AG08396 (cell line): ENCODE results near the gene ABCE1.
"Not testable (repeated sequence)": the region's sequence is repeated elsewhere in the genome, so short reads cannot be mapped to it uniquely, and the experiment has no call there.

ENCODE experiments used
- DNase-seq: peaks from one replicate; pipeline ENCODE4 v3.0.0; 2012; ENCODE audit warnings: low spot score, mixed read lengths

ABCE1 gene

DNA sequence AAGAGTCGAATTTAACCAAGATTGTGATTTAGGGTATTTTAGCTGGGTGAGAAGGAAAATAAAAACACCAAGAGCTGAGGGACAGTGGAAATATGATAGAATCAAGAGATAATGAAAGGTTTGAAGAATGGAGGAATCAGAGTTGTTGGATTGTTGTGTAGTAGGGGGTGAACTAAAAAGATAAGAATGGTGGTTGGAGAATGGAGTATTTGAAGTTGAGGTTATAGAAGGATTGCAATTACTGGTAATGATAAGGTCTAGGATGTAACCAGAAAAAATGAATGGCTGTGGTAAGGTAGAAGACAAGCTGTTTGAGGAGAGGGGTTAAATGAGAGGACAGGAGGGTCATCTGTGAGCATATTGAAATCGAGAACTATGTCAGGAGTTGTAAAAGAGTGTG, 4.5 kb downstream of the ABCE1 start:
- DNase-seq, result no peak

DNA sequence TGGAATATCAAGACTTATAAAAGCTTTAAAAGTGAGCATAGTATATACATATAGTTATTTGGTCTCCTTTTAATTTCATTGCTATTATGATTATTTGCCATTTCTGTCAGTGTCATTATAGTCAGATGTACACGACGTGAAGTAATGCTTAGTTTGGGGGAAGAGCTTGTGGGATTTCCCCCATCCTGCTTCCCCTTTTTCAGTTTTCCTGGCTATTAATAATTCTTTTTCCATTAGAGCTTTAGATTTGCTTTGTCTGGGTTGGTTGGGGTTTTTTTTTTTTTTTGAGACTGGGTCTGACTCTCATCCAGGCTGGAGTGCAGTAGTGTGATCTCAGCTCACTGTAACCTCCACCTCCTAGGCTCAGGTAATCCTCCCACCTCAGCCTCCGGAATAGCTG, 5.4 kb downstream of the ABCE1 start:
- DNase-seq, result no peak

- DNase-seq, result no peak
Measured at GRCh38 chr4:145107126-145107525, 9.0 kb downstream of the ABCE1 start.

DNA sequence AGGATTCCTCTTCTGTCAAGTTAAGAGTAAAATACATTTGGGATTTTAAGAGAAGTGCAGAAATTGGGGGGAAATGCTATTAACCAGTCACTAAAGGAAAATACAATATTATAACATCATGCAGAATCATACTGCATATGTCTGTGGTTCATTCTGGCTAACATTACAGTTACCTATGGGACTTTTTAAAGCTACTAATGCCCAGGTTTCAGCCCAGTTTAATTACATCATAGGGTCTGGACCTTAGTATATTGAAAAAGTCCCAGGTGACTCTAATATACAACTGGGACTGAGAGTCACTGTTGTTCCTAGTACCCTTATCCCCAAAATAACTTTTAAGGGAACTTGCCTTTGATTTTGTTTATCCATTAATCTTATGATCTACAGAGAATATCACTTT, 10.0 kb downstream of the ABCE1 start:
- no peak for DNase-seq

GRCh38 chr4:145125396-145125795, 27.3 kb downstream of the ABCE1 start:
- no peak for DNase-seq

GRCh38 chr4:145130130-145130529, 32.0 kb downstream of the ABCE1 start:
- DNase-seq, result no peak

- peak; percentile 38 for DNase-seq
Measured at GRCh38 chr4:145130788-145131399, 32.8 kb downstream of the ABCE1 start.

GRCh38 chr4:145131848-145132247, 33.7 kb downstream of the ABCE1 start:
- DNase-seq, result no peak

- DNase-seq, result no peak
Measured at GRCh38 chr4:145132511-145133098, 34.5 kb downstream of the ABCE1 start.

DNA sequence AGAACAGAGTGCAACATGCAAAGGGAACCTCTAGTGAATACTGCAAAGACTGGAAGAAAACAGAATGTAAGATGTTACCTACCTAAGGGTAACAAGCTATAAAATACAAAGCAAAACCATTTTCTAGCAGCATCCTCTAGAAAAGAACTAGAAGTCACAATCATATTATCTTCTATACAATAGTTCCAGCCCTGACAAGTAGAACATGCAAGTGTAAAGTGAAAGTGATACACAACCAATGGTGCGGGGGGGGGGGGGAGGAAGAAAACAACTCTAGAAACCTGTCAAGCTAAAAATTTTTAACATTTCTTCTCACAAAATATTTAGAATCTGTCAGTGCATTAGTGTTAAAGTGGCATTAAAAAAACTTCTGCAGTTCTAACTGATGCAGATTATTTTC, 38.1 kb downstream of the ABCE1 start:
- not testable (repeated sequence) for DNase-seq

DNA sequence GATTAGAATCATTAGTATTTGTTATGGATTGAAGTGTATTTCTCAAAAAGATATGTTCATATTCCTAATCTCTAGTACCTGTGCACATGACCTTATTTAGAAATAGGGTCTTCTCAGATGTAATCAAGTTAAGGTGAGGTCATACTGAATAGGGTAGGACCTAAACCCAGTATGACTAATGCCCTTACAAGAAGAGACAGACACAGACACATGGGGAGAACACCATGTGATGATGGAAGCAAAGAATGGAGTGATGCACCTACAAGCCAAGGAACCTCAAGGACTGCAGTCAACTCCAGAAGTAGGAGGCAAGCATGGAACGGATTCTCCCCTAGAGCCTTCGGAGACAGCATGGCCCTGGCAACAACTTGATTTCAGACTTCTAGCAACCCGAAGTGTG, 50.9 kb downstream of the ABCE1 start:
- DNase-seq, result no peak

GRCh38 chr4:145153181-145153903, 55.2 kb downstream of the ABCE1 start:
- no peak for DNase-seq

GRCh38 chr4:145153904-145154298, 55.8 kb downstream of the ABCE1 start:
- no peak for DNase-seq

GRCh38 chr4:145154573-145154972, 56.5 kb downstream of the ABCE1 start:
- no peak for DNase-seq

- DNase-seq, result no peak
Measured at GRCh38 chr4:145155268-145155870, 57.3 kb downstream of the ABCE1 start.

GRCh38 chr4:145156986-145157385, 58.9 kb downstream of the ABCE1 start:
- DNase-seq, result no peak

DNA sequence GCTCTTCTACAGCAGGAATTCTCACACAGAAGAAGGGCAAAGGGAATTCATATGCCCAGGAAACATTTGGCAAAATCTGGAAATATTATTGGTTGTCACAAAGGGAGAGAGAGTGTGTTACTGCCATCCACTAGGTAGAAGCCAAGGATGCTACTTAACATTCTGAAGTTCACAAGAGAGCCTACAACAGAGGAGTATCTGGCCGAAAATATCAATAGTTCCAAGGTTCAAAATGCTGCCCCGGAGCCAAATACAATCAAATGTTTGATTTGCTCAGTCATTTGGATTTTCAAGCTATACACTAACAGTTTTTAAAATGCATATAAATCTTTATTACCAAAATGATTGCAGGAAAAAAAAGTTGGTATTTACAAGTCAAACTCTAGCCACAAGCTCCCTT, 63.4 kb downstream of the ABCE1 start:
- no peak for DNase-seq

DNA sequence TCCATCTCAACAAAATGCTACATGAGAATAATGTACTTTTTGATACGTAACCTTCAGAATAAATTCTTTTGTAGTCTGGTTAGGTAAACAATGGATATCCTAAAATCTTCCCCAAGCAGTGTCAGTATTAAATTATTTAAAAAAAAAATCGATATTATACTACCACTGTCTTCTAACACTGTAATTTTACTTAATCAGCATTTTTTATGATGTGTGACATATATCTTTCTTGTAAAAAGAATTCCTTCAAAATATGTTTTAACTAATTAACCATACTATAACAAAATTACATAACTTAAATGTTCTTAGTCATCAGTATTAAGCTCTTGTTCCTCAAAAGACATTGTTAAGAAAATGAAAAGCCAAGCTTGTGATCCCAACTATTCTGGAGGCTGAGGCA, 69.8 kb downstream of the ABCE1 start:
- DNase-seq, result no peak

DNA sequence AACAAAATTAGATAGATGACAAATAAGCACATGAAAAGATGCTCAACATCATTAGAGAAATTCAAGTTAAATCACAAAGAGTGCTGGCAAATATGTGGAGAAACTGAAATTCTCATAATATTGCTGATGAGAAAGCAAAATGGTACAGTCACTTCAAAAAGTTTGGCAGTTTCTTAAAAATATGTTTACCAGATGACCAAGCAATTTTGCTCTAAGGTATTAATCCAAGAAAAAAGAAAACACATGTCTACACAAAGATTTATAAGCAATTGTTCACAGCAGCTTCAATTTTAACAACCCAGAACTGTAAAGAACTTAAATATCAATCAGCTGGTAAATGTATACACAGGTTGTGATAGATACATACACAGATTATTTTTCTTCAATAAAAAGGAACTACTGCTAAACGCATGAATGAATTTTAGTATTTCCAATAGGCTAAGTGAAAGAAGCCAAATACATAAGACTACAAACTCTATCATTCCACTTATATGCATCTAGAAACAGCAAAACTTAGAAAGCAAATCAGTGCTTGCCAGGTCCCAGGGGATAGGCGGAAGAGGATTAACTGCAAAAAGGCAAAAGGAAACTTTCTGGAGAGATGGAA, 70.6 kb downstream of the ABCE1 start:
- DNase-seq, result no peak

DNA sequence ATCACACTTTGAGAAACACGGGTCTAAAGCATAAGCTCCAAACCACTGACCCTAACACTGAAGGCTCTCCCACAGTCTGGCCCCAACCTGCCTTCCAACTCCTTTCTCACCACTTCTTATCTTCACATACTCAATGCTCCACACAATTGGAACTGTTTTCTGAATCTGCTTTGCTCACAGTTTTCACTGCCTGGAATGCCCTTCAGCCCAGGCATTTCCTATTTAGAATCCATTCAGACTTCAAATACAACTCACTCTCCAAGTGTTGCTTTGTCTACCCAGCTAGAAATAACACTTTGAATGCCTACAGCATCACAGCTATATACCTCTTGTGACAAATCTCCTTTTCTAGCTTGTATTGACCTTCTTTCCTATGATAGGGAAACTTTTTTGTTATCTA, 72.1 kb downstream of the ABCE1 start:
- no peak for DNase-seq

- no peak for DNase-seq
Measured at GRCh38 chr4:145171911-145172310, 73.8 kb downstream of the ABCE1 start.

- no peak for DNase-seq
Measured at GRCh38 chr4:145176641-145177432, 78.7 kb downstream of the ABCE1 start.
